Neural cell (in vitro differentiated cells): ENCODE measurements around the gene NTNG1. TPM values are rescaled to one million over a fixed set of nuclear protein-coding genes. Genes with fewer than 3 reads are reported as not detected.

Source experiments
- H2AFZ ChIP-seq: fragments of 200-600, 300-800 bp; sonication (generic), shearing (Covaris generic); 2 replicates; pipeline ENCODE4 v1.6.0; 2014; ENCODE audit warnings: low read depth, mild to moderate bottlenecking, antibody characterized with exemption, low read length, moderate library complexity
- H3F3A ChIP-seq: fragments of 200-600 bp; shearing (Covaris generic); 2 replicates; pipeline ENCODE4 v1.6.1; 2016; ENCODE audit warnings: mild to moderate bottlenecking, moderate library complexity, mixed read lengths, antibody characterized with exemption, low read length; ENCODE audit not compliant: insufficient read depth, poor library complexity, severe bottlenecking
- H3K27ac ChIP-seq: fragments of 200-600, 300-800 bp; sonication (generic), shearing (Covaris generic); 2 replicates; pipeline ENCODE4 v1.5.1; 2014; ENCODE audit warnings: mild to moderate bottlenecking, low read length, moderate library complexity
- H3K27me3 ChIP-seq: fragments of 300-800, 200-600 bp; sonication (generic), shearing (Covaris generic); 2 replicates; pipeline ENCODE4 v1.6.0; 2014; ENCODE audit warnings: mild to moderate bottlenecking, low read depth, low read length, moderate library complexity; ENCODE audit not compliant: insufficient read depth
- H3K36me3 ChIP-seq: fragments of 300-800, 200-600 bp; sonication (generic), shearing (Covaris generic); 2 replicates; pipeline ENCODE4 v1.5.1; 2014; ENCODE audit warnings: mild to moderate bottlenecking, antibody characterized with exemption, low read length, moderate library complexity; ENCODE audit not compliant: insufficient read depth
- H3K4me2 ChIP-seq: fragments of 300-800, 200-600 bp; sonication (generic), shearing (Covaris generic); 2 replicates; pipeline ENCODE4 v1.6.0; 2014; ENCODE audit warnings: mild to moderate bottlenecking, low read length
- H3K4me3 ChIP-seq: fragments of 300-800, 200-600 bp; sonication (generic), shearing (Covaris generic); 2 replicates; pipeline ENCODE4 v1.5.1; 2014; ENCODE audit warnings: mild to moderate bottlenecking, low read length, moderate library complexity
- H3K79me2 ChIP-seq: fragments of 200-600 bp; shearing (Covaris generic); replicated peaks from 2 replicates; pipeline ENCODE4 v1.6.0; 2014; ENCODE audit warnings: mild to moderate bottlenecking, low read length, moderate library complexity; ENCODE audit not compliant: insufficient read depth
- H3K9ac ChIP-seq: fragments of 300-800, 200-600 bp; sonication (generic), shearing (Covaris generic); 2 replicates; pipeline ENCODE4 v1.6.1; 2016; ENCODE audit warnings: mild to moderate bottlenecking, low read length, mixed read lengths
- H3K9me2 ChIP-seq: fragments of 200-600 bp; shearing (Covaris generic); 2 replicates; pipeline ENCODE4 v1.6.1; 2016; ENCODE audit warnings: mild to moderate bottlenecking, low read length, mixed read lengths; ENCODE audit not compliant: insufficient read depth
- H3K9me3 ChIP-seq: fragments of 200-600, 300-800 bp; sonication (generic), shearing (Covaris generic); 2 replicates; pipeline ENCODE4 v1.6.1; 2016; ENCODE audit warnings: mild to moderate bottlenecking, mixed run types, low read length, moderate library complexity, mixed read lengths
- H4K20me1 ChIP-seq: fragments of 200-600 bp; shearing (Covaris generic); 2 replicates; pipeline ENCODE4 v1.6.1; 2016; ENCODE audit warnings: mild to moderate bottlenecking, mixed run types; ENCODE audit not compliant: insufficient read depth
- EP300 ChIP-seq: fragments of 450-650 bp; conservative IDR thresholded peaks from 2 replicates; pipeline ENCODE4 v1.6.1; 2014; ENCODE audit warnings: antibody characterized with exemption, mild to moderate bottlenecking, moderate library complexity; ENCODE audit not compliant: poor library complexity, severe bottlenecking
- EZH2 ChIP-seq: fragments of 200-600, 300-800 bp; shearing (Covaris generic), sonication (generic); IDR thresholded peaks from 2 replicates; pipeline ENCODE4 v1.6.1; 2014; ENCODE audit warnings: antibody characterized with exemption, low read length, borderline replicate concordance, mild to moderate bottlenecking; ENCODE audit not compliant: insufficient read depth, poor library complexity, severe bottlenecking
- MXI1 ChIP-seq: fragments of 450-650 bp; conservative IDR thresholded peaks from 2 replicates; pipeline ENCODE4 v1.6.1; 2014; ENCODE audit warnings: antibody characterized with exemption, mild to moderate bottlenecking; ENCODE audit not compliant: poor library complexity, severe bottlenecking
- POLR2AphosphoS5 ChIP-seq: IDR thresholded peaks from 2 replicates; pipeline ENCODE4 v1.6.1; 2012
- RAD21 ChIP-seq: fragments of 450-650 bp; conservative IDR thresholded peaks from 2 replicates; pipeline ENCODE4 v1.6.1; 2014; ENCODE audit warnings: antibody characterized with exemption, mild to moderate bottlenecking, moderate library complexity
- SMC3 ChIP-seq: fragments of 450-650 bp; conservative IDR thresholded peaks from 2 replicates; pipeline ENCODE4 v1.6.1; 2014; ENCODE audit warnings: antibody characterized with exemption, mild to moderate bottlenecking, moderate library complexity; ENCODE audit not compliant: poor library complexity
- TAF1 ChIP-seq: IDR thresholded peaks from 2 replicates; pipeline ENCODE4 v1.6.1; 2012; ENCODE audit warnings: low read depth
- polyA plus RNA-seq: library from polyadenylated mRNA; depleted of rRNA; stranded (reverse); fragments of >200 nt; gene quantifications from 2 replicates; pipeline ENCODE4 v1.2.3, GENCODE V29; 2014
- TF ChIP-seq, protein P1 (sequence below): fragments of 450-650 bp; IDR thresholded peaks from 2 replicates; pipeline ENCODE4 v1.5.1; 2014; ENCODE audit warnings: antibody characterized with exemption, mild to moderate bottlenecking, moderate library complexity; ENCODE audit not compliant: poor library complexity, severe bottlenecking
- TF ChIP-seq, protein P2 (sequence below): IDR thresholded peaks from 2 replicates; pipeline ENCODE4 v1.6.1; 2012; ENCODE audit warnings: borderline replicate concordance

NTNG1 gene
- polyA plus RNA-seq, 1 donor from 2014 or later, result not detected

- no peak overlapping the region for H3K9ac ChIP-seq
- TF ChIP-seq TAF1 (no peak), RAD21 (no peak)
- TF ChIP-seq, protein P1, sequence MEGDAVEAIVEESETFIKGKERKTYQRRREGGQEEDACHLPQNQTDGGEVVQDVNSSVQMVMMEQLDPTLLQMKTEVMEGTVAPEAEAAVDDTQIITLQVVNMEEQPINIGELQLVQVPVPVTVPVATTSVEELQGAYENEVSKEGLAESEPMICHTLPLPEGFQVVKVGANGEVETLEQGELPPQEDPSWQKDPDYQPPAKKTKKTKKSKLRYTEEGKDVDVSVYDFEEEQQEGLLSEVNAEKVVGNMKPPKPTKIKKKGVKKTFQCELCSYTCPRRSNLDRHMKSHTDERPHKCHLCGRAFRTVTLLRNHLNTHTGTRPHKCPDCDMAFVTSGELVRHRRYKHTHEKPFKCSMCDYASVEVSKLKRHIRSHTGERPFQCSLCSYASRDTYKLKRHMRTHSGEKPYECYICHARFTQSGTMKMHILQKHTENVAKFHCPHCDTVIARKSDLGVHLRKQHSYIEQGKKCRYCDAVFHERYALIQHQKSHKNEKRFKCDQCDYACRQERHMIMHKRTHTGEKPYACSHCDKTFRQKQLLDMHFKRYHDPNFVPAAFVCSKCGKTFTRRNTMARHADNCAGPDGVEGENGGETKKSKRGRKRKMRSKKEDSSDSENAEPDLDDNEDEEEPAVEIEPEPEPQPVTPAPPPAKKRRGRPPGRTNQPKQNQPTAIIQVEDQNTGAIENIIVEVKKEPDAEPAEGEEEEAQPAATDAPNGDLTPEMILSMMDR, result no peak
- no peaks in the 10 kb centered on the region for H3F3A ChIP-seq
- H3K36me3 ChIP-seq, result no peaks in the 10 kb centered on the region
- no peaks in the 10 kb centered on the region for H3K9me2 ChIP-seq
- no peaks in the 10 kb centered on the region for H3K27me3 ChIP-seq
- no peak overlapping the region for H3K27ac ChIP-seq
- H4K20me1 ChIP-seq, result no peaks in the 10 kb centered on the region
- H2AFZ ChIP-seq, result no peak overlapping the region
- no peak overlapping the region for H3K4me2 ChIP-seq
- no peaks in the 10 kb centered on the region for H3K9me3 ChIP-seq
- H3K4me3 ChIP-seq, result no peak overlapping the region
- H3K79me2 ChIP-seq, result no peaks in the 10 kb centered on the region
Measured at GRCh38 chr1:107343601-107344000, 202.8 kb downstream of the NTNG1 start.

- Histone ChIP-seq H3K27ac (no peak overlapping the region), H2AFZ (no peak overlapping the region), H4K20me1 (no peaks in the 10 kb centered on the region), H3F3A (no peaks in the 10 kb centered on the region), H3K4me2 (no peak overlapping the region), H3K9me3 (no peaks in the 10 kb centered on the region), H3K4me3 (no peak overlapping the region), H3K9me2 (no peaks in the 10 kb centered on the region), H3K36me3 (no peaks in the 10 kb centered on the region), H3K9ac (no peak overlapping the region), H3K79me2 (no peaks in the 10 kb centered on the region), H3K27me3 (no peaks in the 10 kb centered on the region)
- no peak for TF ChIP-seq MXI1
- no peak for TF ChIP-seq SMC3
- TF ChIP-seq, protein P2, sequence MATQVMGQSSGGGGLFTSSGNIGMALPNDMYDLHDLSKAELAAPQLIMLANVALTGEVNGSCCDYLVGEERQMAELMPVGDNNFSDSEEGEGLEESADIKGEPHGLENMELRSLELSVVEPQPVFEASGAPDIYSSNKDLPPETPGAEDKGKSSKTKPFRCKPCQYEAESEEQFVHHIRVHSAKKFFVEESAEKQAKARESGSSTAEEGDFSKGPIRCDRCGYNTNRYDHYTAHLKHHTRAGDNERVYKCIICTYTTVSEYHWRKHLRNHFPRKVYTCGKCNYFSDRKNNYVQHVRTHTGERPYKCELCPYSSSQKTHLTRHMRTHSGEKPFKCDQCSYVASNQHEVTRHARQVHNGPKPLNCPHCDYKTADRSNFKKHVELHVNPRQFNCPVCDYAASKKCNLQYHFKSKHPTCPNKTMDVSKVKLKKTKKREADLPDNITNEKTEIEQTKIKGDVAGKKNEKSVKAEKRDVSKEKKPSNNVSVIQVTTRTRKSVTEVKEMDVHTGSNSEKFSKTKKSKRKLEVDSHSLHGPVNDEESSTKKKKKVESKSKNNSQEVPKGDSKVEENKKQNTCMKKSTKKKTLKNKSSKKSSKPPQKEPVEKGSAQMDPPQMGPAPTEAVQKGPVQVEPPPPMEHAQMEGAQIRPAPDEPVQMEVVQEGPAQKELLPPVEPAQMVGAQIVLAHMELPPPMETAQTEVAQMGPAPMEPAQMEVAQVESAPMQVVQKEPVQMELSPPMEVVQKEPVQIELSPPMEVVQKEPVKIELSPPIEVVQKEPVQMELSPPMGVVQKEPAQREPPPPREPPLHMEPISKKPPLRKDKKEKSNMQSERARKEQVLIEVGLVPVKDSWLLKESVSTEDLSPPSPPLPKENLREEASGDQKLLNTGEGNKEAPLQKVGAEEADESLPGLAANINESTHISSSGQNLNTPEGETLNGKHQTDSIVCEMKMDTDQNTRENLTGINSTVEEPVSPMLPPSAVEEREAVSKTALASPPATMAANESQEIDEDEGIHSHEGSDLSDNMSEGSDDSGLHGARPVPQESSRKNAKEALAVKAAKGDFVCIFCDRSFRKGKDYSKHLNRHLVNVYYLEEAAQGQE, result no peak
- TF ChIP-seq, protein P1, result no peak
- no peak for TF ChIP-seq TAF1
- TF ChIP-seq EZH2, result no peak
- TF ChIP-seq RAD21, result no peak
- no peak for TF ChIP-seq EP300
- TF ChIP-seq POLR2AphosphoS5, result no peak
Measured at GRCh38 chr1:107344268-107344760, 203.5 kb downstream of the NTNG1 start.
